SJCRH30 (cell line): ENCODE measurements around the gene MED13L. TPM values are rescaled to one million over a fixed set of nuclear protein-coding genes. Genes with fewer than 3 reads are reported as not detected.
A peak's percentile ranks its signal among the peaks of the same experiment; 100 is the strongest.

Experiments used
- DNase-seq, 2 experiments: peaks; one replicate each; pipeline ENCODE4 v3.0.0-alpha.2; 2015 to 2020
- H3K27ac ChIP-seq: fragments of 250-450 bp; sonication (Bioruptor Pico); 2 replicates; pipeline ENCODE4 v1.5.1; 2020; ENCODE audit warnings: mild to moderate bottlenecking, moderate library complexity
- H3K27me3 ChIP-seq: fragments of 250-450 bp; sonication (Bioruptor Pico); 2 replicates; pipeline ENCODE4 v1.5.1; 2020; ENCODE audit warnings: mild to moderate bottlenecking, moderate library complexity
- H3K36me3 ChIP-seq: fragments of 250-450 bp; sonication (Bioruptor Pico); 2 replicates; pipeline ENCODE4 v1.5.1; 2020; ENCODE audit warnings: mild to moderate bottlenecking, moderate library complexity
- H3K4me1 ChIP-seq: fragments of 250-450 bp; sonication (Bioruptor Pico); 2 replicates; pipeline ENCODE4 v1.5.1; 2020; ENCODE audit warnings: mild to moderate bottlenecking, moderate library complexity
- H3K4me3 ChIP-seq: fragments of 250-450 bp; sonication (Bioruptor Pico); 2 replicates; pipeline ENCODE4 v1.5.1; 2020; ENCODE audit warnings: mild to moderate bottlenecking, moderate library complexity
- H3K9me3 ChIP-seq: fragments of 250-450 bp; sonication (Bioruptor Pico); replicated peaks from 2 replicates; pipeline ENCODE4 v1.5.1; 2020; ENCODE audit warnings: mild to moderate bottlenecking, moderate library complexity
- total RNA-seq: library from RNA; depleted of rRNA; stranded (reverse); fragments of >200 nt; shearing (Covaris generic); gene quantifications from 2 replicates; pipeline ENCODE4 v1.2.3, GENCODE V29; 2014

The MED13L gene
- total RNA-seq, 1 experiment from 2014 or later, result 62.0 TPM

GRCh38 chr12:116009805-116010204 is 267.7 kb downstream of the MED13L start:
- Histone ChIP-seq H3K36me3 (peaks cover 28% of the 10 kb centered on the region), H3K27ac (no peak overlapping the region), H3K9me3 (no peaks in the 10 kb centered on the region), H3K4me3 (no peak overlapping the region), H3K27me3 (no peaks in the 10 kb centered on the region), H3K4me1 (no peaks in the 10 kb centered on the region)
- peak in 1 of 2 experiments; percentile 4 for DNase-seq

DNA sequence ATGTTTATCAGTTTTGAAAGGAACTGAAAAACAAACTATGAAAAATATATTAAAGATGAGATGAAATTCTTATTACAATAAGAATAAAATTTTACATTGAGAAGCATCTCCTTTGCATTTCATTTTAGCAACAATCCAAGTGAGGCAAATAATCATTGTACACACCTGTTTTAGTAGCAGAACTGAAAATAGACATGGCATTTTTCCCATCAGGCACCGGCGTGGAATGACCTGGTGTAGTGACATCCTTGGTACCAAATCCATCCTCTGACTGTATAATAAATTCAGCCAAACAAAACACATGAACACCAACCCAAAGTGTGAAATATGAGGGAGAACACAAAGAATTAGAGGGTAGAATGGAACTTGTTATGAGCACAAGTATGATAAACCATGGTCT is 271.4 kb downstream of the MED13L start:
- H3K4me3 ChIP-seq, result no peak overlapping the region
- no peak for DNase-seq
- no peaks in the 10 kb centered on the region for H3K27me3 ChIP-seq
- H3K4me1 ChIP-seq, result no peaks in the 10 kb centered on the region
- H3K9me3 ChIP-seq, result no peaks in the 10 kb centered on the region
- H3K27ac ChIP-seq, result no peak overlapping the region
- peaks cover 23% of the 10 kb centered on the region for H3K36me3 ChIP-seq

- no peaks in the 10 kb centered on the region for H3K27me3 ChIP-seq
- no peak overlapping the region for H3K27ac ChIP-seq
- H3K4me3 ChIP-seq, result no peak overlapping the region
- H3K4me1 ChIP-seq, result no peaks in the 10 kb centered on the region
- no peaks in the 10 kb centered on the region for H3K9me3 ChIP-seq
- no peak for DNase-seq
- peaks cover 15% of the 10 kb centered on the region; the same call in 1 of the 2 replicates for H3K36me3 ChIP-seq
These were observed 274.5 kb downstream of the MED13L start for GRCh38 chr12:116002890-116003536.

DNA sequence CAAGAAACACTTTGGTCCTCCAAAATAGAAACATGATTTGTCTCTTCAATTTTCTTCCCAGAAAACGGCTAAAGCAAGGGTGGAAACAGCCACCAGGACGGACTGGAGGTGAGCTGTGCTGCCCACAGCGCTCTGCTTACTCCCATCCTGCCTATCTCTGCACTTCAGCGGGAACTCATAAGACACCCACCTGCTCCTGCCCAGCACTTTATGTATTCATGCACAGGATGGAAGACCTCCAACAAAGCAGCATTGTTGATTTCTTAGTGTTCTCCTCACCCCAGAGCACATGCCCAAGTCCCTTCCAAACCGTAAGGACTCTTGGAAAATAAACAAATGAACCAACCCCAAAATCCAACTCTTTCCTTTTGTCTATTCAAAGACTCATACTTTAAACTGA is 277.2 kb downstream of the MED13L start:
- no peaks in the 10 kb centered on the region for H3K27me3 ChIP-seq
- H3K36me3 ChIP-seq, result peaks cover 12% of the 10 kb centered on the region
- no peaks in the 10 kb centered on the region for H3K4me1 ChIP-seq
- H3K27ac ChIP-seq, result no peak overlapping the region
- no peaks in the 10 kb centered on the region for H3K9me3 ChIP-seq
- no peak overlapping the region for H3K4me3 ChIP-seq
- peak; percentile 23 to 64 for DNase-seq

DNA sequence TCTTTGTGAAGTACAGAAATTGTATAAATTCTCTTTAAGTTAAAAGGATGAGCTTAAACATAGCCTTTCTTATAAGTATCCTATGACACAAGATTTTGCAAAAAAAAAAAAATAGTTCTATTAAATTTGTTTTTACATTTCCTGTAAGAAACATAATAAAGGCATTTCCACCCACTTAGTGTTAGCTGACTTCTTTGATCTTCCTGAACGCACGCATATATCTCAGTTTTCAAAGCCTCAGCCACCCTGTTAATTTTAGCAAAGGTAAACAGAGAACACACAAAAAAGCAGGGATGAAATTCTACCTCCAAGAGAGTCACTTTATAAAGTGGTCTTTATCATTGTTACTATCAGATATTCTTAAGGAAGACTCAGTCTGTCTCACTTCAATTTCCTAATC is 277.9 kb downstream of the MED13L start:
- H3K4me1 ChIP-seq, result no peaks in the 10 kb centered on the region
- DNase-seq, result no peak
- H3K27ac ChIP-seq, result no peak overlapping the region
- H3K36me3 ChIP-seq, result peaks cover 10% of the 10 kb centered on the region
- no peak overlapping the region for H3K4me3 ChIP-seq
- no peaks in the 10 kb centered on the region for H3K9me3 ChIP-seq
- H3K27me3 ChIP-seq, result no peaks in the 10 kb centered on the region

GRCh38 chr12:115998794-115999478 is 278.6 kb downstream of the MED13L start:
- H3K4me3 ChIP-seq, result no peak overlapping the region
- DNase-seq, result no peak
- H3K4me1 ChIP-seq, result no peaks in the 10 kb centered on the region
- H3K36me3 ChIP-seq, result peaks cover 10% of the 10 kb centered on the region
- no peak overlapping the region for H3K27ac ChIP-seq
- H3K9me3 ChIP-seq, result no peaks in the 10 kb centered on the region
- no peaks in the 10 kb centered on the region for H3K27me3 ChIP-seq

DNA sequence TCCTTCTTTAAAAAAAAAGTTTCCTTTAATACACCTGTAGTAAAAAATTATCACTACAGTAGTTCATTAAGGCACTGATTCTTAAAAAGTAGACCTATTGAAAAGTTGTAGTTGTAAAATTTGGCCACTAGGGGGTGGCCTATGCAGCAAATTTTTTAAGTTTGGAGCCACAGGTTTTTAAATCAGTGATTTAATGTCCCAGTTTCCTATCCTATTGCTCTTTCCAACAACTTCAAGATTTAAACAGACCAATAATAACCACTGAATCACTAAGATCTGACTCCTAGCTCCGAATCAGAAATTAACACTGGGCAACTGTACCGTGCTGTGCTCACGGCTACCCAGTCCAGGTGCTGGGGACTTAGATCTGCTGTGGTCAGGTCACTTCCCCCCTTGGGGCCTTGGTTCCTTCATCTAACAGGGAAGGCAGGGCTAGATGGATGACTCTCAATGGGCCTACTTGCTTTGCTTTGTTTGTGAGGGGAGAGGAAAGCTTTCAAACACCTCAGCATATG is 279.3 kb downstream of the MED13L start:
- Histone ChIP-seq H3K27ac (no peak overlapping the region), H3K27me3 (no peaks in the 10 kb centered on the region), H3K36me3 (peaks cover 10% of the 10 kb centered on the region), H3K4me1 (no peaks in the 10 kb centered on the region), H3K9me3 (no peaks in the 10 kb centered on the region), H3K4me3 (no peak overlapping the region)
- DNase-seq, result peak; percentile 7 to 66

- Histone ChIP-seq H3K27ac (no peak overlapping the region), H3K36me3 (peaks cover 19% of the 10 kb centered on the region), H3K4me1 (no peaks in the 10 kb centered on the region), H3K9me3 (no peaks in the 10 kb centered on the region), H3K27me3 (no peaks in the 10 kb centered on the region), H3K4me3 (no peak overlapping the region)
- no peak for DNase-seq
These were observed 283.8 kb downstream of the MED13L start for GRCh38 chr12:115993737-115994136.

DNA sequence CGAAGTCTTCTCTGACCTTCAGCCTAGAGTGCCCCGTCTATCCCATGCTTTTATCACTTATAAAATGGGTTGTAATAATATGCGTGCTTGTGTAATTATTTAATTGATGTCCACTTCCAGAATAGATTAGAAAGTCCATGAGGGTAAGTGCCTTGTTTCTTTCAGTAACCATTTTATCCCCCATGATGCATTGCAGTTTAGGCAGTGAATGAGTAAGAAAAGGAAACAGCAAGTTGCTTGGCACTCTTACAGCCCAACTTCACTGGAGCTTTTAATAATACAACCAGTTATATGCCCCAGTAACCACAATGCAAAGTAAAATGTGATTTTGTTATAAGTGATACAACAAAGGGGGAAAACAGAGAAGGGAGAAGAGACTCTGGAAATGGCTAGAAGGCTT is 287.3 kb downstream of the MED13L start:
- Histone ChIP-seq H3K9me3 (no peaks in the 10 kb centered on the region), H3K27me3 (no peaks in the 10 kb centered on the region), H3K27ac (no peak overlapping the region), H3K4me3 (no peak overlapping the region), H3K4me1 (no peaks in the 10 kb centered on the region), H3K36me3 (peaks cover 13% of the 10 kb centered on the region)
- no peak for DNase-seq

GRCh38 chr12:115988625-115989563 is 288.6 kb downstream of the MED13L start:
- no peaks in the 10 kb centered on the region for H3K27me3 ChIP-seq
- peaks cover 14% of the 10 kb centered on the region for H3K36me3 ChIP-seq
- H3K9me3 ChIP-seq, result no peaks in the 10 kb centered on the region
- H3K27ac ChIP-seq, result no peak overlapping the region
- no peak for DNase-seq
- H3K4me1 ChIP-seq, result no peaks in the 10 kb centered on the region
- H3K4me3 ChIP-seq, result no peak overlapping the region

GRCh38 chr12:115988212-115988611 is 289.3 kb downstream of the MED13L start:
- no peak overlapping the region for H3K27ac ChIP-seq
- no peak overlapping the region for H3K4me3 ChIP-seq
- H3K4me1 ChIP-seq, result no peaks in the 10 kb centered on the region
- no peaks in the 10 kb centered on the region for H3K27me3 ChIP-seq
- H3K36me3 ChIP-seq, result peaks cover 16% of the 10 kb centered on the region
- no peaks in the 10 kb centered on the region for H3K9me3 ChIP-seq
- peak in 1 of 2 experiments; percentile 13 for DNase-seq

DNA sequence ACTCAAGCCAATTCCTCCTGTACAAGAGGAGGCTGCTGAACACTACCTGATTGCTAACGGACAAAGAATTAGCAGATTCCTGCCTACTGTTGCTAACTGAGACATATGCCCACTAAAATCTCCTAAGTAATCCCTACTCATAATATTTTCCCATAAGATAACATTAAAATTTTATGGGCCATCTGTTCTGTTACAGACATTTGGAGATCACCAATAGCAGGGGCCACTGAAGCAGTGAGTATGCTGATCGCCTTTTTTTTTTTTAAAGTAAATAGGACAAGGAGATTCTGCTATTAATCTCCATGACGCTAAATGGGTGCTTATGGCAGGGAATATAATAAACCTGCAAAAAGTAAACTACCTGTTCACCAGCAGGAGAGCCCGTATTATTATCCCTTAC is 292.9 kb downstream of the MED13L start:
- H3K4me1 ChIP-seq, result no peaks in the 10 kb centered on the region
- no peak overlapping the region for H3K27ac ChIP-seq
- no peak overlapping the region for H3K4me3 ChIP-seq
- H3K9me3 ChIP-seq, result no peaks in the 10 kb centered on the region
- no peaks in the 10 kb centered on the region for H3K27me3 ChIP-seq
- peaks cover 28% of the 10 kb centered on the region for H3K36me3 ChIP-seq
- no peak for DNase-seq

GRCh38 chr12:115983226-115983798 is 294.2 kb downstream of the MED13L start:
- Histone ChIP-seq H3K36me3 (peaks cover 30% of the 10 kb centered on the region), H3K4me1 (no peaks in the 10 kb centered on the region), H3K4me3 (no peak overlapping the region), H3K27me3 (no peaks in the 10 kb centered on the region), H3K9me3 (no peaks in the 10 kb centered on the region), H3K27ac (no peak overlapping the region)
- peak; percentile 40 to 64 for DNase-seq

DNA sequence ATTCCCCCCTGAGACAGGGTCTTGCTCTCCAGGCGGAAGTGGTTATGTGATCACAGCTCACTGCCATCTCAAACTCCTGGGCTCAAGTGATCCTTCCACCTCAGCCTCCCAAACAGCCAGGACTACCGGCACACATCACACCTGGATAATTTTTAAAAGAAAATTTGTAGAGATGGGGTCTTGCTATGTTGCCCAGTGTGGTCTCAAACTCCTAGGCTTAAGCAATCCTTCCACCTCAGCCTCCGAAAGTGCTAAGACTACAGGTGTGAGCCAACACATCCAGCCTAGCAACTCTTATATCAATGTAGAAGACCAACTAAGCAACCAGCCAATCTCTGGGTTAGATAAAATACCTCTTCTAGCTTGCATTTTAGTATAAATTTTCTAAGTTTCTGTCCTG is 297.2 kb downstream of the MED13L start:
- Histone ChIP-seq H3K27ac (no peak overlapping the region), H3K9me3 (no peaks in the 10 kb centered on the region), H3K27me3 (no peaks in the 10 kb centered on the region), H3K36me3 (peaks cover 27% of the 10 kb centered on the region), H3K4me1 (no peaks in the 10 kb centered on the region), H3K4me3 (no peak overlapping the region)
- DNase-seq, result no peak
